GM19351 (cell line): ENCODE measurements around the gene CPXM2.
A peak's percentile ranks its signal among the peaks of the same experiment; 100 is the strongest.

Source experiments
- ATAC-seq: cut with Tn5 transposase; IDR thresholded peaks from one replicate; pipeline ENCODE4 v1.9.1; 2021; ENCODE audit warnings: mild to moderate bottlenecking, moderate library complexity; ENCODE audit not compliant: unreplicated experiment

Gene CPXM2

DNA sequence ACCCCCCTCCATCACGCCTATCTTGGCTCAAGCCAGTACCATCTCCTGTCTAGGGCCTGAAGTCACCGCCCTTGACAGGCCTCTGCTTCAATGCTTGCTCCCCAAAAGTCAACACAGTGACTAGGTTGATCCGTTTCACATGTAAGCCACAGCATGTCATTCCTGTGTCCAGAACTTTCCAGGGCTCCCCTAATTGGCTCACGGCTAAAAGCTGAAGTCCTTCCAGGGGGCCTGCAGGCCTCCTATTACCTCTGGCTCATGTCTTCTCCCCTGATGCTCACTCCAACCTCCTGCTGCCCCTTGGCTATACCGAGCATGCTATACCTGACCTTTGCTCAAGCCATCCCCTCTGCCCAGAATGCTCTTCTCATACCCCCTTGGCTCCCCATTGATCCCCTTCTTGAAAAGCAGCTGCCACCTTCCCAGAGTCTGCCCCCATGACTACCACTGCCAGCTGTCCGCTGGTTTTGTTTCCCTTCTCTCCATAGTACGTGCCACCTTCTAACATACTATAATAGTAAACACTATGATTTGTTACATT is 39.1 kb downstream of the CPXM2 start:
- no peak for ATAC-seq

- ATAC-seq: peak; percentile 80
Measured at GRCh38 chr10:123848564-123849457, 42.8 kb downstream of the CPXM2 start.

- ATAC-seq: no peak
Measured at GRCh38 chr10:123847686-123848432, 43.7 kb downstream of the CPXM2 start.

DNA sequence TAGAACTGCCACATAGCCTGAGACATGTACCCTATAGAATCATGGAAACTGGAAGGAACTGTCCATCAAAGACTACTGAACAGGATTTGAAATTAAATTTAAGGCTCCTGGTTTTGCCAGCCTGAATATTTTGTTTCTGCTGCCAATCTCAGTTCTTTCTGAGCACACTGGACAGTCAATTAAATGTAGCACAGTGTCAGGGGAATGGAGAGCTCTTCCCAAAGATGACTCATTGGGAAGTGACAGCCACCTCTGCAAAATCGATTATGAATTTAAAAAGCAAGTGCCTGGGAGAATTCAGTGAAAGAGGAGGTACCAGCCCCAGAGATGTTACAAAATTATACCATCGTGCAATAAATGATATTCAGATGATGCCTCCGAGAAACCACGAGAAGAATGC is 47.8 kb downstream of the CPXM2 start:
- no peak for ATAC-seq

GRCh38 chr10:123842692-123843385 is 48.8 kb downstream of the CPXM2 start:
- no peak for ATAC-seq

GRCh38 chr10:123841560-123841959 is 50.0 kb downstream of the CPXM2 start:
- ATAC-seq: no peak

- no peak for ATAC-seq
Measured at GRCh38 chr10:123841115-123841514, 50.5 kb downstream of the CPXM2 start.

DNA sequence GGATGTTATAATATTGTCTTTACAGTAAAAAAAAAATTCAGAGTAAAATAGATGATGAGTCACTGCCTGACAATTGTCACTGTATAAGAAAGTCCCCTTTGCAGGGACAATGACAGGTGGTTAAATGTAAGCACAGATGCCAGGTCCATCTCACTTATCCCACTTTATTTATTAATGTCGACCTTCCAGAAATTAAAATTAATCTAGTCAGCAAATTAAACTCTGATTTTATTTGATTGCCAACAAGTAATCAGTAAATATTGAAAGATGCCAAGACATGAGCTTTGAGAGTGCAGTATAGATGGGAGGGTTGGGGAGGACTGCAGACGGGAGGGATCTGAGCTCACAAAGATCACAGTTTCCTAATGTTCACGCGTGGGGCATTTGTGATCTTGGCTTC is 50.9 kb downstream of the CPXM2 start:
- no peak for ATAC-seq

DNA sequence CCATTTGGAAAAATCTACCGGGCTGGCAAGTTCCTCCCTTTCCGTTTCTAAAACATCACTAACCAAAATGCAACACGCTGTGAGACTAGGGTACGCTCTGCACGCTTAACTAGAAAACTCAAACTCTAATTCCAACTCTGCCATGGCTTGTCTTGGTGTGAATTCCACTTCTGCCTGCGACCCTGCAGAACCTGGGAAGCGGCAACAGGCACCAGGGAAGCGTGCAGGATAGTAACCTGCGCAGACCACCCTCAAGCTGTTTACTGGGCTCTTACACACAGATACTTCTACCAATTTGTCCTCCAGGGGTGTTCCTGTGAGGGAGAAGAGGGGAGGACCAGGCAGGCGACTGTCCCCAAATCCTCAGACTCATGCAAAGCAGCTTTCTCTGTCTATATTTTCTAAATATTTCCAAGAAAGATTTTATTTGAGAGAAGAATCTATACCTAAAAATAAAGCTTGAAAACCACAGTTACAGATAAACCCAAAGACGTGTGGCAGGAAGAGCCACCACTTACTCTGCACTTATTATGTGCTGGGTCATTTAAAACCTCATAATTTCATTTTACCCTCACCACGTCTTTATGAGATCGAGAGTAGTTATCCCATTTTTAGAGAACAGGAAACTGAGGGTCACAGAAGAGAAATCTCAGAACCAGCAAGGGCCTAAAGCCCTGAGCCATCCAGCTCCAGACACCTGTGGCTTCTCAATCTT is 52.9 kb downstream of the CPXM2 start:
- ATAC-seq: no peak

- no peak for ATAC-seq
Measured at GRCh38 chr10:123837756-123838155, 53.9 kb downstream of the CPXM2 start.

DNA sequence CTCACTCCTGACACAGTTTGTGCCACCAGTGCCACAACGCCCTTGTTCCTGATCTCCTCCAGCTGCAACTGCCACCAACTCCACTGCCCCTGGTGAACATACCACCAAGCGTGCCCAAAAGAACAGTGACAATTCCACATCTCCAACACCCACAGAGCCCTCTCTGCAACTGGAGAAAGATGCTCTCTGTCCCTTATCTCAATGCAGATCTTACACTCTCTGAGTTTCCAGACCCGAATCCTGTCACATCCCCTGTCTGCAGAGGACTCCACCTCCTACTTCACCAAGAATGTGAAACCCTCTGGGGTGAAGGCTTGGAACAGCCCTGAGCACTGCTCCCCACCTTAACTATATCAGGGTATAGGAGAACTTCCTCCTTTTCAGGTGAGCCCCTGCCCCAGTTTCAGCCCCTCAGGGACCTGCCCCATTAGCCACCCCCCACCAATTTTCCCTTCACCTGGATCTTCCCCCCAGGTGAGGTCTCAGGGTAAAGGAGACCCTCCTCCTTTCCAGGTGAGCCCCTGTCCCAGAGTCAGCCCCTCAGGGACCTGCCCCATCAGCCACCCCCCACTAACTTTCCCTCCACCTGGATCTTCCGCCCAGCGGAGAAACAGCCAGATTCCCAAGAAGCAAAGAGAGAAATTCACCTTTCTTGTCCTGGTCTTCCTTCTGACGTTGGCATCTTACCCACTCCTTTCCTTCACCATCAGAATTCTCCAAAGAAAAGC is 55.0 kb downstream of the CPXM2 start:
- no peak for ATAC-seq

GRCh38 chr10:123835575-123835974 is 56.0 kb downstream of the CPXM2 start:
- peak; percentile 75 for ATAC-seq

GRCh38 chr10:123833170-123833850 is 58.3 kb downstream of the CPXM2 start:
- ATAC-seq: no peak

DNA sequence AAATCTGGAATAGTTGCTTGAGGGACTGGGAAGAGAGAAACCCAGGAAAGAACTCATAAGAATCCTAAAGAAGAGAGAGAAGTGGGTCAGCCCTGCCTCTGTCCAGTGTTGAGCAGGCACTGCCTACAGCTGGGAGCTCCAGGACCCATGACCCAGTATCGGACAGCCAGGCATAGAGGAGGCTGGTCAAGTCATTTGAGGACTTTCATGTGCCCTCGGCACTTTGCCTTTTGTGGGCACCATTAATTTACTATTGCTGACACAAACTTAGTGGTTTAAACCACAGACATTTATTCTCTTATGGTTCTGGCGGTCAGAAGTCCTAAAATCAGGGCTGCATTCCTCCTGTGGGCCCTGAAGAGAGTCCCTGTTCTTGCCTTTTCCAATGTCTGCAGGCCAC is 60.3 kb downstream of the CPXM2 start:
- no peak for ATAC-seq

DNA sequence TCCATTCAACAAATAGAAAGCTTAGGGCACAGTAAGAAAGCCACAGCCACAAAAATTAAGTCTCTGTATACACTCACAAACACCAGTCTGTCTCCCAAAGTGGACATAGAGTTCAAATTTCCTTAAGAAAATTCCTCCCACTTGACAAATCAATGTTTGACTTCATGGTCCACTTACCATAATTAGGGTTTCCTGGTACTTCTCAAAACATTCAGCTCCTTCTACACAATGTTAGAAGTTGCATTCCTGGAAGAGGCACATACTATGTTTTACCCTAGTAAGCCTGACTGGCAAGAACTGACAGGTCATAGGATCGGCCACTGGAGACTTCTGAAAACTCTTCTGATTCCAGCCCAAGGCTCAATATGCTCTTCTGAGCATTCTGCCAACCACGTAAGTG is 70.5 kb downstream of the CPXM2 start:
- ATAC-seq: no peak

- no peak for ATAC-seq
Measured at GRCh38 chr10:123809632-123810031, 82.0 kb downstream of the CPXM2 start.

GRCh38 chr10:123808906-123809305 is 82.7 kb downstream of the CPXM2 start:
- ATAC-seq: no peak

DNA sequence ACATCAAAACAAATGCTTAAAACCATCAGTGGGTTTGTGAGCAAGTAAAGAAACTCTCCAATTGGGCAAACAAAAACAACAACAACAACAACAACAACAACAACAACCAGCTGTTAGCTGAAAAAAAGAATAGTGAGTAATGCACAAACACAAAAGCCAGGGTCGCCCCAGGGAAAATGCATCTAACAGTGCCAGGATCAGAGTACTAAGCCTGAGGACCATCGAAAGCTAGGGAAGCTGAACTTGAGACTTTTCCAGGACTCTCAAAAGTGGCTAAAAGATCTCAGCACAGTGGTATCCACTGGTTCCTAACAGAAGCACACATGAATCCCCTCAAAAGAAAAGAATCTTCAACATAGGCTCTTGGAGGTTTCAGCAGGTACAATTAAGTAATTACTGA is 83.3 kb downstream of the CPXM2 start:
- no peak for ATAC-seq

DNA sequence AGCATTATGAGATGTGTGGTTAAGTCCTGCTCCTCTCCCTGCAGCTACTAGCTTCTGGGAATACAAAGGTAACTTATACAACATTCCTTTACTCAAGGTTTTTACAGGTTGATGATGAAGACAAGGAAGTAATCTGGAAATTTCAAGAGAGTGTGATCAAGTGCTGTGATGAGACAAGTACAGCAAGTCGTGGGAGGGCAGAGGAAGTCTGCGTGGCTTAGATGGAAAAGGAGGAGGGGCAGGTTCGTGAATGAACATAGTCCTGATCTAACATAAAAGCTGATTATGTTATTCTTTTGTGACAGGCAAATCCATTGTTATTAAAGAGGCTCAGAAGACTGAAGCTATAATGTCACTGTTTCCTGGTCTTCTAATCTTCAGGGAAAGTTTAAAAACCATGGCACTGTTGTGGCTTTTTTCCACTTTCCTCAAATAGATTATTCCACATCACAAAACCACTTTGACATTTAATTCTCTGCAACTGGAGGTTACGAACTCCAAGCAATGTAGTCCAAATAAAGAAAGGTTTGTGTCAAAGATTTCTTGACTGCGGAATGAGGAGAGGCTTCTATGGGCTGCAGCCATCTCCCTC is 84.1 kb downstream of the CPXM2 start:
- no peak for ATAC-seq
